Spinal cord (tissue), 10 donors: ENCODE results near the gene RNF31. TPM values are rescaled to one million over a fixed set of nuclear protein-coding genes. Genes with fewer than 3 reads are reported as not detected.

Source experiments
- DNase-seq, 6 donors: peaks; one replicate each; pipeline versions ENCODE4 v3.0.0 to v3.0.0-alpha.2; 2013 to 2015; ENCODE audit warnings: low spot score in 6 of 6, low read depth in 4 of 6
- H3K27ac ChIP-seq: one replicate; pipeline ENCODE4 v1.5.1; 2013; ENCODE audit warnings: low read depth, low read length, control low read depth
- H3K27me3 ChIP-seq: one replicate; pipeline ENCODE4 v1.6.1; 2013; ENCODE audit warnings: low read length; ENCODE audit not compliant: control insufficient read depth, insufficient read depth
- H3K36me3 ChIP-seq: one replicate; pipeline ENCODE4 v1.6.1; 2013; ENCODE audit warnings: low read length; ENCODE audit not compliant: control insufficient read depth, insufficient read depth
- H3K4me1 ChIP-seq: one replicate; pipeline ENCODE4 v1.6.1; 2013; ENCODE audit warnings: low read length; ENCODE audit not compliant: control insufficient read depth, insufficient read depth
- H3K4me3 ChIP-seq: one replicate; pipeline ENCODE4 v1.5.1; 2013; ENCODE audit warnings: low read depth, low read length, control low read depth
- H3K9me3 ChIP-seq: one replicate; pipeline ENCODE4 v1.6.1; 2013; ENCODE audit warnings: low read length; ENCODE audit not compliant: control insufficient read depth, insufficient read depth
- WGBS: methylation state at CpG from one replicate; pipeline ENCODE4 v1.1.5; 2013; ENCODE audit warnings: missing lambda C conversion rate; ENCODE audit not compliant: insufficient coverage; 5-methylcytosine and 5-hydroxymethylcytosine counted together
- polyA plus RNA-seq, 2 donors: library from polyadenylated mRNA; unstranded; fragments of 120-200 nt; gene quantifications; one replicate each; pipeline ENCODE4 v1.2.1, GENCODE V29; 2013; ENCODE audit not compliant: insufficient read length in 2 of 2
- small RNA-seq: library from RNA; depleted of rRNA; stranded (forward); fragments of <200 nt; gene quantifications from one replicate; pipeline ENCODE3, GENCODE V24; 2014; ENCODE audit warnings: low replicate concordance
- total RNA-seq, 2 donors: library from RNA; depleted of rRNA in 1 of 2; stranded (reverse); fragments of 120-200 nt in 1 of 2; fragments of >200 nt in 1 of 2; gene quantifications; one replicate each; pipeline versions ENCODE4 v1.2.3 to v1.2.4, GENCODE V29; 2013 to 2014
- donor health status: healthy.

RNF31 gene
- total and polyA plus RNA-seq, 4 donors, result 17.8 to 56.8 (median 48.7) TPM

DNA sequence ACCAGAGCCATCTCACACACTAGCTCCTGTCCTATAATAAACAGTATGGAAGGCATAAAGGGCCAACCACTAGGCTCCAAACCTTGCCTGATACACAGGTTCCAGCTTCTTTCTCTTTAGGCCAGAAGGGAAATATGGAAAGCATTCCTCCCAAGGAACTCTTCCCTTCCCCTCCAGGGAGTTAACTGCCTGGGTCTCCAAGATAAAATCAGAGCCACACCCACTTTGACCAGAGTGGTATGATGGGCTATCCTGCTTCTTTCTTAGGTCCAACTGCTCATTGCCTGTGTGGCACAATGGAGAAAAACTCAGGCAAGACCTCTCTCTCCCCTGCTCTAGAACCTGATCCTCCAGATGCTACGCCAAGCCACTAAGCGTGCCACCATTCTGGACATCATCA is 60.3 kb downstream of the RNF31 start:
- DNase-seq, result no peak
- Histone ChIP-seq H3K27ac (no peak overlapping the region), H3K4me3 (no peak overlapping the region), H3K4me1 (peaks cover 8% of the 10 kb centered on the region), H3K27me3 (no peaks in the 10 kb centered on the region), H3K36me3 (peaks cover 53% of the 10 kb centered on the region), H3K9me3 (no peaks in the 10 kb centered on the region)
- 100% methylated on average over 2 of the region's 2 CpGs for WGBS

Small RNA genes within 50 kb of the gene (small RNA-seq; reads per million reads assigned to genes)
- gene AL136295.4 (not detected), gene CHMP4A (not detected), gene IPO4 (not detected), gene IRF9 (not detected), gene RNA5SP383 (0.32 reads per million, percentile 32 among the genes with 10 or more reads in this experiment)

Other genes with a start within 250 kb of the RNF31 start
Only the 30 nearest of the 31 such genes appear.
- gene DHRS4, start 193.7 kb upstream of the RNF31 start, total RNA-seq, result 10 to 100 TPM; 14.1 to 19.9 TPM
- 10 to 100 TPM; 16.5 to 22.7 TPM for gene DHRS4, start 193.7 kb upstream of the RNF31 start, polyA plus RNA-seq
- 10 to 100 TPM in 1 of 2 donors, 1 to 10 TPM in 1; 5.6 to 22.5 TPM for gene DHRS4L2, start 158.6 kb upstream of the RNF31 start, total RNA-seq
- gene DHRS4L2, start 158.6 kb upstream of the RNF31 start, polyA plus RNA-seq, result 10 to 100 TPM; 10.8 to 17.0 TPM
- gene CARMIL3, start 95.5 kb upstream of the RNF31 start, total RNA-seq, result 10 to 100 TPM; 10.2 to 11.9 TPM
- gene CARMIL3, start 95.5 kb upstream of the RNF31 start, polyA plus RNA-seq, result 10 to 100 TPM; 32.9 to 43.2 TPM
- 10 to 100 TPM in 1 of 2 donors, 1 to 10 TPM in 1; 1.7 to 55.7 TPM for gene CPNE6, start 75.9 kb upstream of the RNF31 start, total RNA-seq
- 10 to 100 TPM; 14.1 to 15.1 TPM for gene CPNE6, start 75.9 kb upstream of the RNF31 start, polyA plus RNA-seq
- gene PCK2, start 53.2 kb upstream of the RNF31 start, total RNA-seq, result 1 to 10 TPM; 3.9 to 5.1 TPM
- gene PCK2, start 53.2 kb upstream of the RNF31 start, polyA plus RNA-seq, result 1 to 10 TPM; 6.6 to 7.0 TPM
- 10 to 100 TPM; 62.1 to 66.9 TPM for gene DCAF11, start 32.7 kb upstream of the RNF31 start, total RNA-seq
- gene DCAF11, start 32.7 kb upstream of the RNF31 start, polyA plus RNA-seq, result 10 to 100 TPM; 59.5 to 64.1 TPM
- gene NRL, start 32.5 kb upstream of the RNF31 start, total RNA-seq, result 1 to 10 TPM; 1.8 to 2.4 TPM
- 1 to 10 TPM; 3.5 to 4.8 TPM for gene NRL, start 32.5 kb upstream of the RNF31 start, polyA plus RNA-seq
- gene FITM1, start 16.8 kb upstream of the RNF31 start, total RNA-seq, result under 1 TPM in 1 of 2 donors, not detected in 1; 0.77 TPM
- gene FITM1, start 16.8 kb upstream of the RNF31 start, polyA plus RNA-seq, result 1 to 10 TPM; 1.1 to 1.2 TPM
- gene PSME1, start 11.3 kb upstream of the RNF31 start, total RNA-seq, result 100 to 1,000 TPM in 1 of 2 donors, 10 to 100 TPM in 1; 49.0 to 134 TPM
- 100 to 1,000 TPM in 1 of 2 donors, 10 to 100 TPM in 1; 96.2 to 103 TPM for gene PSME1, start 11.3 kb upstream of the RNF31 start, polyA plus RNA-seq
- 10 to 100 TPM; 11.0 to 20.1 TPM for gene EMC9, start 5.9 kb upstream of the RNF31 start, total RNA-seq
- 10 to 100 TPM; 31.2 to 37.2 TPM for gene EMC9, start 5.9 kb upstream of the RNF31 start, polyA plus RNA-seq
- gene PSME2, start 888 bp upstream of the RNF31 start, total RNA-seq, result 100 to 1,000 TPM in 1 of 2 donors, 10 to 100 TPM in 1; 59.4 to 136 TPM
- gene PSME2, start 888 bp upstream of the RNF31 start, polyA plus RNA-seq, result 100 to 1,000 TPM; 112 to 115 TPM
- 10 to 100 TPM; 50.0 to 81.4 TPM for gene IRF9, start 13.8 kb downstream of the RNF31 start, total RNA-seq
- gene IRF9, start 13.8 kb downstream of the RNF31 start, polyA plus RNA-seq, result 10 to 100 TPM; 68.6 to 74.0 TPM
- 10 to 100 TPM; 18.7 to 21.8 TPM for gene REC8, start 24.6 kb downstream of the RNF31 start, total RNA-seq
- gene REC8, start 24.6 kb downstream of the RNF31 start, polyA plus RNA-seq, result 100 to 1,000 TPM in 1 of 2 donors, 10 to 100 TPM in 1; 95.9 to 129 TPM
- gene IPO4, start 41.3 kb downstream of the RNF31 start, total RNA-seq, result 10 to 100 TPM in 1 of 2 donors, 1 to 10 TPM in 1; 9.2 to 28.2 TPM
- 10 to 100 TPM; 19.4 to 22.7 TPM for gene IPO4, start 41.3 kb downstream of the RNF31 start, polyA plus RNA-seq
- gene TM9SF1, start 47.9 kb downstream of the RNF31 start, total RNA-seq, result 10 to 100 TPM; 36.6 to 62.9 TPM
- 10 to 100 TPM; 30.7 to 36.8 TPM for gene TM9SF1, start 47.9 kb downstream of the RNF31 start, polyA plus RNA-seq
- not detected for gene TSSK4, start 58.2 kb downstream of the RNF31 start, total RNA-seq
- 10 to 100 TPM in 1 of 2 donors, 1 to 10 TPM in 1; 7.4 to 15.2 TPM for gene TSSK4, start 58.2 kb downstream of the RNF31 start, polyA plus RNA-seq
- 10 to 100 TPM; 23.2 to 44.2 TPM for gene CHMP4A, start 66.0 kb downstream of the RNF31 start, total RNA-seq
- gene CHMP4A, start 66.0 kb downstream of the RNF31 start, polyA plus RNA-seq, result 10 to 100 TPM; 48.9 to 62.9 TPM
- 10 to 100 TPM; 22.1 to 46.2 TPM for gene MDP1, start 68.6 kb downstream of the RNF31 start, total RNA-seq
- 10 to 100 TPM; 19.5 to 21.3 TPM for gene MDP1, start 68.6 kb downstream of the RNF31 start, polyA plus RNA-seq
- gene NEDD8, start 84.9 kb downstream of the RNF31 start, total RNA-seq, result 100 to 1,000 TPM in 1 of 2 donors, 10 to 100 TPM in 1; 79.6 to 278 TPM
- 100 to 1,000 TPM; 229 to 250 TPM for gene NEDD8, start 84.9 kb downstream of the RNF31 start, polyA plus RNA-seq
- 10 to 100 TPM; 57.5 to 77.4 TPM for gene GMPR2, start 85.4 kb downstream of the RNF31 start, total RNA-seq
- 10 to 100 TPM; 84.0 to 96.9 TPM for gene GMPR2, start 85.4 kb downstream of the RNF31 start, polyA plus RNA-seq
- gene TINF2, start 95.1 kb downstream of the RNF31 start, total RNA-seq, result 10 to 100 TPM; 41.9 to 64.1 TPM
- 10 to 100 TPM; 51.8 to 59.1 TPM for gene TINF2, start 95.1 kb downstream of the RNF31 start, polyA plus RNA-seq
- gene TGM1, start 115.7 kb downstream of the RNF31 start, total RNA-seq, result 1 to 10 TPM in 1 of 2 donors, under 1 TPM in 1; 0.99 to 6.2 TPM
- 1 to 10 TPM; 4.9 to 6.1 TPM for gene TGM1, start 115.7 kb downstream of the RNF31 start, polyA plus RNA-seq
- 10 to 100 TPM; 23.1 to 23.5 TPM for gene RABGGTA, start 124.1 kb downstream of the RNF31 start, total RNA-seq
- 10 to 100 TPM; 31.8 to 42.9 TPM for gene RABGGTA, start 124.1 kb downstream of the RNF31 start, polyA plus RNA-seq
- gene DHRS1, start 152.3 kb downstream of the RNF31 start, total RNA-seq, result 10 to 100 TPM; 12.6 to 20.2 TPM
- 10 to 100 TPM; 31.1 to 47.5 TPM for gene DHRS1, start 152.3 kb downstream of the RNF31 start, polyA plus RNA-seq
- 10 to 100 TPM; 18.7 to 21.5 TPM for gene NOP9, start 152.4 kb downstream of the RNF31 start, total RNA-seq
- gene NOP9, start 152.4 kb downstream of the RNF31 start, polyA plus RNA-seq, result 10 to 100 TPM; 25.7 to 27.7 TPM
- gene CIDEB, start 160.5 kb downstream of the RNF31 start, total RNA-seq, result 10 to 100 TPM in 1 of 2 donors, 1 to 10 TPM in 1; 4.9 to 14.8 TPM
- gene CIDEB, start 160.5 kb downstream of the RNF31 start, polyA plus RNA-seq, result 1 to 10 TPM; 6.3 to 7.8 TPM
- gene LTB4R2, start 162.6 kb downstream of the RNF31 start, total RNA-seq, result 1 to 10 TPM; 1.4 to 3.6 TPM
- 1 to 10 TPM; 2.5 to 3.3 TPM for gene LTB4R2, start 162.6 kb downstream of the RNF31 start, polyA plus RNA-seq
- 1 to 10 TPM; 2.7 to 2.8 TPM for gene LTB4R, start 164.0 kb downstream of the RNF31 start, total RNA-seq
- gene LTB4R, start 164.0 kb downstream of the RNF31 start, polyA plus RNA-seq, result 1 to 10 TPM; 3.8 to 6.2 TPM
- gene ADCY4, start 187.6 kb downstream of the RNF31 start, total RNA-seq, result 1 to 10 TPM; 3.5 to 9.0 TPM
- 10 to 100 TPM; 11.9 to 16.0 TPM for gene ADCY4, start 187.6 kb downstream of the RNF31 start, polyA plus RNA-seq
- gene RIPK3, start 192.5 kb downstream of the RNF31 start, total RNA-seq, result 1 to 10 TPM; 1.4 to 3.1 TPM
- gene RIPK3, start 192.5 kb downstream of the RNF31 start, polyA plus RNA-seq, result 1 to 10 TPM; 1.4 to 2.0 TPM